Anterior cingulate cortex (tissue), 58 donors: ENCODE data around the gene MBOAT7.
"Not testable (repeated sequence)": the region's sequence is repeated elsewhere in the genome, so short reads cannot be mapped to it uniquely, and the experiment has no call there.

ENCODE experiments used
- DNase-seq, 58 donors: peaks; one replicate each; lab custom pipeline; 2025; lab: John Stamatoyannopoulos, UW

The MBOAT7 gene

GRCh38 chr19:54209811-54210494, 20.6 kb upstream of the MBOAT7 start:
- DNase-seq = peak in 51 of 58 donors; percentile 9 to 86 (median 58)

DNA sequence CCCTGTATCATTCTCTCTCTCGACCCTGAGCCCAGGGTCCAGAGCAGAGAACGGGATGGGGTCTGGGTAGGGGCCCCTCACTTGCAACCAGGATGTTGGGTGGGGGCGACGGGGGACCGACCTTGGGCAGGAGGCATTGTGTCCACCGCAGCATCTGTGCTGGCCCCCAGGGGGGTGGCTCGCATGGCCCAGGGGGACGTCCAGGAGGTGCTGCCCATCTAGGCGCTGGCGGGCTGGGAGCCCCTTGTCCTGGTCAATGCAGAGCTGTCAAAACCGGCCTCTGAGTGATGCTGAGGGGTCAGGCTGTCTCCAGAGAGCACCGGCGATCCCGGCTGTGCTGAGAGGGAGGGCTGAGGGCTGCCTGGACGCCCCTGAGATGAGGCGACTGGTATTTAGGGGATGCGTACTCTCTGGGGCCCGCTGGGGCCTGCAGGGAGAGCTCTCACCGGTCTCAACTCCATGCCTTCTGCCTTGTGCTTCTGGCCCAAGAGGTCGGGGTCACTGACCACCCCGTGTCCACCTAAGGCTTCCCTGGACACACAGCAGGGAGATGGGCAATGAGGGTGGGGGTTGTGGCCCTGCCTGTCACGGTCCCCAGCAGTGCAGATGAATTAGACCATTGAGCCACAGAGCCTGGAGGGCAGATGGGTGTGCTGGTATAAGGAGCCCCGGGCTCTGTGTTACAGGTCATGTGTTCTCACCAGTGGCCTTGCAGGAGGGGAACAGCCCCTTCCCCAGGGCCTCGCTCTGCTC, 19.9 kb upstream of the MBOAT7 start:
- peak in 26 of 58 donors; percentile 15 to 81 (median 42) for DNase-seq

GRCh38 chr19:54208784-54209057, 19.3 kb upstream of the MBOAT7 start:
- DNase-seq = no peak

DNA sequence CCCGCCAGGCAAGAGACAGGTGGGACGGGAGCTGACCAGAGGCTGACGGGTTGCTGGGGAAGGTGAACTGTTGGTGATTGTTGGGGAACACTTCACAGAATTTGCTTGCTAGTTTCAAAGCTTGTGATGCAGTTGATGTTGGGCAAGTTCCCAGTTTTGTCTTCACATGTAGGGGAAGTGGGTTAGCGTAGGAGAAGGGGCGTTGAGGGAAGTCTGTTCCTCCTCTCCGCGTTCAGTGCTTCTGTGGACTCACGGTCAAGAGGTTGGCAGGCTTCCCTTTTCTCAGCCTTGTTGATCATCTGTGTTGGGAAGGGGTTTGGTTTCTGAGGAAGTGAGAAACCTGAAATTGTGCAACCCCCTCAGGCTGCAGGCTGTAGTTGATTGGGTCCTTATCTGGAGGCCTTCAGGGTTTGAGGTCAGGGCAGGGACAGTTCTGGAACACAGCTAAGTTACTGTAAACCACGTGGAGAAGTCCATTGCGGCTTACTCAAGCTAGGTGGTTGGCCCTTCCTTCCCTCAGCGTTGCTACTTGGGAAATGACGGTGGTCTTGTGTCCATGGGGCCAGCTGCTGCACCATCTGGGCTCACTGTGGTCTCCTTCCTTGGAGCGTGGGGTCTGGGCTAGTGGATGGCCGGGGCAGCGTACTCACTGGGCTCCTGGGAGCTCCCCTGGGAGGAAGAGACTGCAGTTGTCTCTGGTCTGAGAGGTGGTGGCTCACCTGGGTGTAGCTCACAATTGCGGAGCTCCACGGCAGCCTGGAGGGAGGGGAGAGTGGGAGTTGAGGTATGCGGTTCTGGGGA, 18.8 kb upstream of the MBOAT7 start:
- peak in 38 of 58 donors; percentile 9 to 83 (median 38) for DNase-seq

DNA sequence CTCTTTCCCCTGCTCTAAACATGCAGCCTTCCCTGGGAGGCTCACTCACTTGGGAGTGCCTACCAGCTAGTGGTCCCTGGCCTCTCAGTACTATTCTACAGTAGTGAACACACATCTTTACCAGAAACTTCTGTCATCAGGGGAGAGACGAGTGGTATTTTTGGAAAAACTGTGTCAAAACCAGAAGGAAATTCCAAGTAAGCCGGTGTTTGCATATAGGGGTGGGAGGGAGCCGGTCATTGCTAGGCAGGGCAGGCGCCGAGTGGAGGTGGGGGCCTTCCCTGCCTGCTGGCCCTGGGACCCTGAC, 18.2 kb upstream of the MBOAT7 start:
- no peak for DNase-seq

- DNase-seq = not testable (repeated sequence)
These were observed 17.8 kb upstream of the MBOAT7 start for GRCh38 chr19:54207193-54207592.

- DNase-seq = no peak
These were observed 17.4 kb upstream of the MBOAT7 start for GRCh38 chr19:54206831-54207177.

DNA sequence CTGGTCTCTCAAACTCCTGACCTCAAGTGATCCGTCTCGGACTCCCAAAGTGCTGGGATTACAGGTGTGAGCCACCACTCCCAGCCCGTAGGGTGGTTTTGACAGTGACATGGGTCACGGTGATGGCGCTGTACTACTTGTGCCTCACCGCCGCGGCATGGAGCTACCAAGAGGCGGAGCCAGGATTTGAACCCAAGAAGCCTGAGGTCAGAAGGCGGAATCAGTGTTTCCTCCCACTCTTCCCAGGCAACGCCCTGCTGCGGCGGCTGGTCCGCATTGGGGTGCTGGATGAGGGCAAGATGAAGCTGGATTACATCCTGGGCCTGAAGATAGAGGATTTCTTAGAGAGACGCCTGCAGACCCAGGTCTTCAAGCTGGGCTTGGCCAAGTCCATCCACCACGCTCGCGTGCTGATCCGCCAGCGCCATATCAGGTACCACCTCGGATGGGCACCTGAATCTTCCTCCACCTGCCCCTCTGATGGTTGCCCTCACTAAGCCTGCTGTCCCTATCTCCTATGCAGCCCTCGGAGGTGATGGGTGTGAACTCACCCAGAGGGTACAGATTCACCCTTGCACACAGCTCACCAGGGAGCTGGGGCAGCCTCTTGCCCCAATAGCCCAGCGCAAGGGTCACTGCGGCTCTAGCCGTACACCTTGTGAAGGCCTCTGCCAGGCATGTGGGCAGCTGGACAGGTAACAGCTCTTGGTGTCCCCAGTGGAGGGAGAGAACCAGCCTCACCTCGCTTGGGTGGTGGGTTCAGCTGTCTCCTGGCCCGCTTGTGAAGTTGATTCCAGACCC, 16.9 kb upstream of the MBOAT7 start:
- DNase-seq = peak in 1 of 58 donors; percentile 1

GRCh38 chr19:54204767-54205468, 15.5 kb upstream of the MBOAT7 start:
- no peak for DNase-seq

GRCh38 chr19:54203151-54203611, 13.8 kb upstream of the MBOAT7 start:
- DNase-seq = no peak

DNA sequence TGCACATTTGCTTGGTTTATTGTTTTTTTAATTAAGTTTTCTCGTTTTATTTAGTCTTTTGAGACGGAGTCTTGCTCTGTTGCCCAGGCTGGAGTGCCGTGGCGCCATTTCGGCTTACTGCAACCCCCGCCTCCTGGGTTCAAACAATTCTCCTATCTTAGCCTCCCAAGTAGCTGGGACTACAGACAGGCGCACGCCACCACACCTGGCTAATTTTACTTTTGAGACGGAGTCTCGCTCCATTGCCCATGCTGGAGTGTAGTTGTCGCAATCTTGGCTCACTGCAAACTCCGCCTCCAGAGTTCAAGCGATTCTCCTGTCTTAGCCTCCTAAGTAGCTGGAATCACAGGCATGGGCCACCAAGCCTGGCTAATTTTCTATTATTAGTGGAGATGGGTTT, 12.6 kb upstream of the MBOAT7 start:
- DNase-seq = no peak

GRCh38 chr19:54201172-54201701, 11.9 kb upstream of the MBOAT7 start:
- no peak for DNase-seq

- no peak for DNase-seq
These were observed 10.0 kb upstream of the MBOAT7 start for GRCh38 chr19:54199401-54199800.

GRCh38 chr19:54197121-54197520, 7.7 kb upstream of the MBOAT7 start:
- no peak for DNase-seq

GRCh38 chr19:54196536-54196935, 7.2 kb upstream of the MBOAT7 start:
- DNase-seq = no peak

- not testable (repeated sequence) for DNase-seq
These were observed 5.1 kb upstream of the MBOAT7 start for GRCh38 chr19:54194463-54194862.

- no peak for DNase-seq
These were observed 3.6 kb upstream of the MBOAT7 start for GRCh38 chr19:54193011-54193410.

DNA sequence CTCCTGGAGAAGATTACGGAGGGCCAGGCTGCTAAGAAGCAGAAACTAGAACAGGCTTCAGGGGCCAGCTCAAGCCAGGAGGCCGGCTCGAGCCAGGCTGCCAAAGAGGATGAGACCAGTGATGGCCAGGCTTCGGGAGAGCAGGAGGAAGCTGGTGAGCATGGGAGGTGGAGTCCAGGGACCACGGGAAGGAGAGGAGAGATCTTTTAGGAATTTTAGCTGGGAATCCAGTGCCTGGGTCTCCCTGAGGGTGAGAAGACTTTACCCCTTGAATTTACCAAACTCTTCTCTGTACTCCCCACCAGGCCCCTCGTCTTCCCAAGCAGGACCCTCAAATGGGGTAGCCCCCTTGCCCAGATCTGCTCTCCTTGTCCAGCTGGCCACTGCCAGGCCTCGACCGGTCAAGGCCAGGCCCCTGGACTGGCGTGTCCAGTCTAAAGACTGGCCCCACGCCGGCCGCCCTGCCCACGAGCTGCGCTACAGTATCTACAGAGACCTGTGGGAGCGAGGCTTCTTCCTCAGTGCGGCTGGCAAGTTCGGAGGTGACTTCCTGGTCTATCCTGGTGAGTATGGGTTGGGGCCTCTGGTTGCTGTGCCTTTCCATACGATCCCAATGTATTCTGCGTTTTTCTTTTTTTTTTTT, 2.6 kb upstream of the MBOAT7 start:
- peak in 1 of 58 donors; percentile 45 for DNase-seq
